ENCODE measurements around the gene DNAH9.

Gene DNAH9

GRCh38 chr17:11720816-11721215 lies 122.5 kb downstream of the DNAH9 start:
- no peak overlapping the region for H3K9ac ChIP-seq
- H3K36me3 ChIP-seq = no peaks in the 10 kb centered on the region
- no peak for TF ChIP-seq Cebpa-rat (IDR thresholded peaks at IDR 0.05)
- H3K4me1 ChIP-seq = no peaks in the 10 kb centered on the region
- H3K27me3 ChIP-seq = no peaks in the 10 kb centered on the region
- no peak overlapping the region for H3K27ac ChIP-seq
- no peaks in the 10 kb centered on the region for H4K20me1 ChIP-seq
- H3K4me2 ChIP-seq = no peak overlapping the region
- H3K9me3 ChIP-seq (replicated peaks in 1 of 11) = no peaks in the 10 kb centered on the region
- H3K4me3 ChIP-seq = no peak overlapping the region

GRCh38 chr17:11730747-11731146 lies 132.5 kb downstream of the DNAH9 start:
- no peak overlapping the region for H3K27ac ChIP-seq
- H4K20me1 ChIP-seq = no peaks in the 10 kb centered on the region
- H3K4me2 ChIP-seq = no peak overlapping the region
- H3K4me3 ChIP-seq = no peak overlapping the region
- no peaks in the 10 kb centered on the region for H3K9me3 ChIP-seq (replicated peaks in 1 of 11)
- H3K36me3 ChIP-seq = no peaks in the 10 kb centered on the region
- H3K9ac ChIP-seq = no peak overlapping the region
- H3K27me3 ChIP-seq = no peaks in the 10 kb centered on the region
- no peaks in the 10 kb centered on the region for H3K4me1 ChIP-seq
- no peak for TF ChIP-seq Cebpa-rat (IDR thresholded peaks at IDR 0.05)

- H3K4me2 ChIP-seq = no peak overlapping the region
- no peaks in the 10 kb centered on the region for H3K36me3 ChIP-seq
- no peaks in the 10 kb centered on the region for H3K4me1 ChIP-seq
- no peaks in the 10 kb centered on the region for H3K27me3 ChIP-seq
- no peak for TF ChIP-seq Cebpa-rat (IDR thresholded peaks at IDR 0.05)
- H3K4me3 ChIP-seq = no peak overlapping the region
- no peaks in the 10 kb centered on the region for H3K9me3 ChIP-seq (replicated peaks in 1 of 11)
- no peak overlapping the region for H3K9ac ChIP-seq
- no peak overlapping the region for H3K27ac ChIP-seq
- no peaks in the 10 kb centered on the region for H4K20me1 ChIP-seq
These were observed 138.5 kb downstream of the DNAH9 start for GRCh38 chr17:11736613-11737312.

GRCh38 chr17:11737313-11737679 lies 139.0 kb downstream of the DNAH9 start:
- no peak for TF ChIP-seq Cebpa-rat (IDR thresholded peaks at IDR 0.05)
- H3K36me3 ChIP-seq = no peaks in the 10 kb centered on the region
- no peaks in the 10 kb centered on the region for H3K4me1 ChIP-seq
- no peak overlapping the region for H3K4me2 ChIP-seq
- no peak overlapping the region for H3K9ac ChIP-seq
- H3K27ac ChIP-seq = no peak overlapping the region
- H3K9me3 ChIP-seq (replicated peaks in 1 of 11) = no peaks in the 10 kb centered on the region
- no peaks in the 10 kb centered on the region for H3K27me3 ChIP-seq
- no peak overlapping the region for H3K4me3 ChIP-seq
- no peaks in the 10 kb centered on the region for H4K20me1 ChIP-seq

- Histone ChIP-seq H3K4me2 (no peak overlapping the region), H3K4me1 (no peaks in the 10 kb centered on the region), H3K4me3 (no peak overlapping the region), H3K9ac (no peak overlapping the region), H3K27ac (no peak overlapping the region), H3K27me3 (no peaks in the 10 kb centered on the region), H4K20me1 (no peaks in the 10 kb centered on the region), H3K9me3 (replicated peaks in 1 of 11) (no peaks in the 10 kb centered on the region), H3K36me3 (no peaks in the 10 kb centered on the region)
- no peak for TF ChIP-seq Cebpa-rat (IDR thresholded peaks at IDR 0.05)
These were observed 139.9 kb downstream of the DNAH9 start for GRCh38 chr17:11738151-11738550.

GRCh38 chr17:11739351-11739750 lies 141.1 kb downstream of the DNAH9 start:
- Histone ChIP-seq H3K36me3 (no peaks in the 10 kb centered on the region), H4K20me1 (no peaks in the 10 kb centered on the region), H3K4me3 (no peak overlapping the region), H3K27ac (no peak overlapping the region), H3K4me2 (no peak overlapping the region), H3K9ac (no peak overlapping the region), H3K27me3 (no peaks in the 10 kb centered on the region), H3K9me3 (replicated peaks in 1 of 11) (no peaks in the 10 kb centered on the region), H3K4me1 (no peaks in the 10 kb centered on the region)
- TF ChIP-seq Cebpa-rat (IDR thresholded peaks at IDR 0.05) = no peak

GRCh38 chr17:11739848-11740247 lies 141.6 kb downstream of the DNAH9 start:
- no peak overlapping the region for H3K4me3 ChIP-seq
- H3K9ac ChIP-seq = no peak overlapping the region
- no peaks in the 10 kb centered on the region for H3K27me3 ChIP-seq
- H3K4me2 ChIP-seq = no peak overlapping the region
- no peaks in the 10 kb centered on the region for H3K36me3 ChIP-seq
- no peaks in the 10 kb centered on the region for H3K4me1 ChIP-seq
- no peak overlapping the region for H3K27ac ChIP-seq
- TF ChIP-seq Cebpa-rat (IDR thresholded peaks at IDR 0.05) = no peak
- no peaks in the 10 kb centered on the region for H4K20me1 ChIP-seq
- peaks cover 0 to 4% (median 0%) of the 10 kb centered on the region in 11 experiments; a peak in 1 of 22 replicates for H3K9me3 ChIP-seq (replicated peaks in 1 of 11)

GRCh38 chr17:11742886-11743285 lies 144.6 kb downstream of the DNAH9 start:
- H3K9ac ChIP-seq = no peak overlapping the region
- H3K4me1 ChIP-seq = no peaks in the 10 kb centered on the region
- H3K9me3 ChIP-seq (replicated peaks in 1 of 11) = peaks cover 11 to 34% (median 17%) of the 10 kb centered on the region in 11 experiments; a peak in 18 of 22 replicates
- no peak for TF ChIP-seq Cebpa-rat (IDR thresholded peaks at IDR 0.05)
- no peaks in the 10 kb centered on the region for H3K36me3 ChIP-seq
- H3K27me3 ChIP-seq = no peaks in the 10 kb centered on the region
- no peak overlapping the region for H3K4me3 ChIP-seq
- no peaks in the 10 kb centered on the region for H4K20me1 ChIP-seq
- H3K4me2 ChIP-seq = no peak overlapping the region
- H3K27ac ChIP-seq = no peak overlapping the region

- H4K20me1 ChIP-seq = no peaks in the 10 kb centered on the region
- peaks cover 11 to 40% (median 17%) of the 10 kb centered on the region in 11 experiments; a peak in 18 of 22 replicates for H3K9me3 ChIP-seq (replicated peaks in 1 of 11)
- H3K4me2 ChIP-seq = no peak overlapping the region
- no peaks in the 10 kb centered on the region for H3K36me3 ChIP-seq
- no peak overlapping the region for H3K4me3 ChIP-seq
- no peaks in the 10 kb centered on the region for H3K27me3 ChIP-seq
- peaks cover 0 to 5% (median 0%) of the 10 kb centered on the region in 10 experiments; a peak in 3 of 20 replicates for H3K4me1 ChIP-seq
- no peak for TF ChIP-seq Cebpa-rat (IDR thresholded peaks at IDR 0.05)
- no peak overlapping the region for H3K27ac ChIP-seq
- H3K9ac ChIP-seq = no peak overlapping the region
These were observed 146.4 kb downstream of the DNAH9 start for GRCh38 chr17:11744696-11745095.

- Histone ChIP-seq H3K4me3 (no peak overlapping the region), H3K27me3 (no peaks in the 10 kb centered on the region), H3K9ac (no peak overlapping the region), H3K4me2 (no peak overlapping the region), H3K27ac (no peak overlapping the region), H4K20me1 (no peaks in the 10 kb centered on the region), H3K9me3 (replicated peaks in 1 of 11) (peaks cover 11 to 40% (median 17%) of the 10 kb centered on the region in 11 experiments; a peak in 18 of 22 replicates), H3K36me3 (no peaks in the 10 kb centered on the region), H3K4me1 (peaks cover 0 to 5% (median 0%) of the 10 kb centered on the region in 10 experiments; a peak in 3 of 20 replicates)
- TF ChIP-seq Cebpa-rat (IDR thresholded peaks at IDR 0.05) = no peak
These were observed 149.2 kb downstream of the DNAH9 start for GRCh38 chr17:11747441-11747840.

All from BLaER1 treated with 17β-estradiol and CSF1 and Interleukin-3, amounts not matched to agents 10 nM and 100 nM (cell line).